Hematopoietic multipotent progenitor cell treated with erythropoietin and hydrocortisone succinate and interleukin-3 and kit ligand, for 8 days (in vitro differentiated cells): ENCODE measurements around the gene DBI.
"Not testable (repeated sequence)": the region's sequence is repeated elsewhere in the genome, so short reads cannot be mapped to it uniquely, and the experiment has no call there.

ENCODE experiments used
- DNase-seq: peaks from one replicate; pipeline ENCODE4 v3.0.0-alpha.2; 2015

DBI gene

DNA sequence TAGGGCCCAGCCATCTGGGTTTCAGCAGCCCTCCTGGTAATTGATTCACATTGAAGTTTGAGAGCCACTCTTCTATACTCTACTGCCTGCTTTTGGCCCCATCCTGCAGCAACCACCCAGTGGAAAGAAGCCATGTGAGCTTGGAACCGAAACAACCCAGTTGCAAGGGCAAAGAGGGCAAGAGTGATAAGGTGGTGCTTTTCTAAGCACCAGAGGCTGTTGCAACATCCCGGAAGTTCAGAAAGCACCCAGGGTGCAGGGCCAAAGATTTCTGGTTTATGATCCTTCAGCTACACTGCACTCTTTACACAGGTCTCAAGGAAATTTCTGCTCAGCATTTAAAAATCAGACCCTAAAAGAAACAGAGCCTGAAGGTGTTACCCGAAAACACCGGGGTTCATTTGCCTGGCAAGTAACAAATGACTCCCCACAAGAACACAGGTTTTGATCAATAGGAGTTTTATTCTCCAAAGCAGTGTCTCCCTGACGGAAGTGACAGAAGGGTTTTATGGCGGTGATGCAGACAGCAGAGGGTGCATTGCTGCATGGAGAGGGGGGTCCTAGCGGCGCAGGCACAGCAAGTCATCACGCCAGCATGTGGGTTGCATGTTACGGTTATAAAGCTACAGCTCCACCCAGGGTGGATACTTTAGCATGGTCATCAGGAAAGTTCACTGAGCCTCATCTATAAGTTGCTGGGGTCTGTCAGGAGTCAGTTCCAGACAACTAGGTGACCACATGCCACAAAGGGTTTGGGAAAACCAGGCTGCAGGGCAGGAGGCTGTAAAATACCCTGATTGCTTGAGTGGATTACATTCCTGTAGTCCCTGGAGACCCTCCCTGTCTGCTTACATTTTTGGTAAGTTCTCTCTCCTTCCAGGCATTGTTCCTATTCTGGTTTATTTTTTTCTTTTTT is 36.1 kb downstream of the DBI start:
- no peak for DNase-seq

GRCh38 chr2:119403618-119404017 is 36.8 kb downstream of the DBI start:
- DNase-seq: not testable (repeated sequence)

DNA sequence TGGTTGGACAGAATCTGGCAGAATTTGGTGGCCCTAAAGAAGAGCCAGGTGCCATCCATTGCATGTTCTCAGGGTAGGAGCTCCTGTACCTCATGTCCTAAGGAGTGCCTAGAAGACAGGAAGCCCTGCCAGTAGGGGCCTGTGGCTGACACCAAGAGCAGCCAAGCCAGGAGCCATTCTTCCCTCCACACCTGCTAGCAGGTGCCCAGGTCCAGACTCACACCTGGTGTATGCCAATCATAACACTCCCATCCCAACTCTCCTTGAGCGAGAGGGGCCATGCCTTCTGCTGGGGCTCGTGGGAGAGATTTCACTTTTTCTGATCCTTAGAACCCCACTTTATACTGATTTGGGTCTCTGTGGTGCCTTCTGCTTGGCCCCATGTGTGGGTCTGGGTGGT is 38.4 kb downstream of the DBI start:
- no peak for DNase-seq

DNA sequence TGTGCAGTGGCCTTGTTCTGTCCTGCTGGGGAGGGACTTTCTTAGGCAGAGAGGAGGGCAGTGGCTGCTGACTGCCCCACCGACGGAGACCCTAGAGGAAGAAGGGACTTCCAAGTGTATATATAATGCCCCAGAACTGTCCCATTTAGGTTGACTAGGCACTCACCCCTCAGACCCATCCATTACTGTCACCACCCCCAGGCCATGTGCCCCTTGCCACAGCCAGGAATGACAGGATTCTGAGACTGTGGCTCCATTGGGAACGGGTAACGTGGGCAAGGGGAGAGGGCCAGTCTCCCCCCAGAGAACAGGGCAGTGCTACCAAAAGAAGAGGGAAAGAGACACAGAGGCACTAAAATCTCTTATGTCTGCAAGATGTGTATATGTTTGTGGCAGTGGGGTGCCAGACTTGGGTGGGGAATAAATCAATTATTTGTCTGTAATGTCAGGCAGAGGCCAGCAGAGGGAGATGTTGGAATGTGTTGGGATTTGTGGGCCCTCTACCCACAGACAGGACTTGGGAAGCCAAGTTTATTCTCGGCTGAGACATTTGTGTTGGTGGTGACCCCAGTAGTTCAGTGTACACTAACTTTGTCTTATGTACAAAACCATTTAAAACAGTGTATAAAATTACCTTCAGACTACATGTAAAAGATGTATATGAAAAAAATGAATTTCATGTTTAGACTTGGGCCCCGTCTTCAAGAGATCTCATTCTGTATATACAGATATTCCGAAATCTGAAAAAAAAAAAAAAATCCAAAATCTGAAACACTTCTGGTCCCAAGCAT is 40.8 kb downstream of the DBI start:
- peak; percentile 72 for DNase-seq

DNA sequence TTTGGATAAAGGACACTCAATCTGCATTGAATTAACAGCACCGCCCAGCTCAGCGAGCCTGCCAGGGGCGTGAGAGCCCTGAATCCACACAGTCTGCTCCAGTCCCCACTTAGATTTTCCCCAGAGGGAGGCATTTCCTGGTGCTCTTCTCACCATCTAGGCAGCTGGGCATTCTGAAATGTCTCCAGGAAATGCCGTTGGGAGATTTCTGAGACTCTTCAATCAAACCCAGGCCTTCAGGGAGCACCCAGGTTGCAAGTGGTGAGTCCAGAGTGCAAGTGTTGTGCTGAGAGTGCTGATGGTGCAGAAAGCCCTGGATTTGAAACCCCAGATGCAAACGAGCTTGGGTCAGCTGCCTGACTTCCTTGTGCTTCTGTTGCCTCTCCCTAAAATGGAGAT is 41.4 kb downstream of the DBI start:
- no peak for DNase-seq

GRCh38 chr2:119409506-119409905 is 42.7 kb downstream of the DBI start:
- no peak for DNase-seq

DNA sequence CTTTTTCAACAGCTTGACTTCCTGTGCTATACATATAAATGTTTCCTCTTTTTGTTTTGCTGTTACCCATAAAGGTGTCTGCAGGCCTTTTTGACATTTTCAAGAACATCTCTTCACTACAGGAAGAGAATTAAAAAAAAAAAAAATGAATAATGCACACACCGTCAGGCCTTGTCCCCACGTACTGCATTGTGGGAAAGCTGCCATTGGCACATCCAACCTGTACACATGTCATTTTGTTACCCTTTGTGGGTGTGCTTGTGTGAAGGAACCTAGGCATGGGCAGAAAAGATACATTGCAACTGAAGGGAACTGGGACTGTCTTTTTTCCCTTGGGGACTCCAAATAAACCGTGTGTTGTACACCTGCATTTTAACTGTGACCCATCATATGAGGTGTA is 48.1 kb downstream of the DBI start:
- no peak for DNase-seq

- no peak for DNase-seq
Measured at GRCh38 chr2:119415630-119416029, 48.9 kb downstream of the DBI start.

DNA sequence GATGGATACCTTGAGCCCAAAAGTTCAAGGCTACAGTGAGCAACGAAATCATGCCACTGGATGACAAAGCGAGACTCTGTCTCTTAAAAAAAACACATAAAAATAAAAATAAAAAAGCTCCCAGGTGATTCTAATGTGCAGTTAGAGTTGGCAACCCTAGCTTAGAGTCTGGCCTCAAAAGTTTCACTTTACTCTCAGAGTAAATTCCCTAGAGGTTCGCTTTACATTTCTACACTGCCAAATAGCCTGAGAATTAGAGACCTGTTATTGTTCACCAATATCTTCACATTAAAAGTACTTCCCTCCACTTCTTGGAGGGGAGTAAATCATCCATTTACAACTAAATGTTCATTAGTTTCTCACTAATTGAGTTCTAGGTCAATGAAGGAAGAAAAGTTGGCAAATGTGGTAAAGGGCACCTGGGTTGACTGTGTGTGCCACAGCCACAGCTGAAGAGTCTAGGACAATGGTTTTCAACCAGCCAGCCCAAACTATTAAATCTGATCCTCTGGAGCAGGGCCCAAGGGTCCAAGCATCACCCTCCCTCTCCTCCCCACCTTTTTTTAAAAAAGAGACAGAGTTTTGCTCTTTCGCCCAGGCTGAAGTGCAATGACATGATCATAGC is 49.6 kb downstream of the DBI start:
- DNase-seq: no peak

GRCh38 chr2:119417908-119418307 is 51.1 kb downstream of the DBI start:
- DNase-seq: no peak

DNA sequence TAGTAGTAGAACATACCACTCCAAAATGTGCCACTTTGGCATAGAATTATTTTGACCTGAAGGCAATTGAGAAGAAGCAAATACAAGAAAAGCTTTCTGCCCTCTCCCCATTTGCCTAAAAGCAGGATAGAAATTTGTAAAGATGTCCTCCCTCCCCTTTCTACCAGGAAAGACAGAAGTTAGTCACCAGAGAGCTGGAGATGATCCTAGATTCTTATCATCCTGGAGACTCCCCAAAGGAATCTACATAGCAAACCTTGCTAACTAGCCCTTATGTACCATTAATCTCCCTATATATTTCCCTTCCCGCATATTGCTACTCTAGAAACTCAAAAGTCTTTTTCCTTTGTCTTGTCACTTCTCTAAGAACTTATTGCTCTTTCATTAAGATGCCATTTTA is 52.3 kb downstream of the DBI start:
- no peak for DNase-seq

DNA sequence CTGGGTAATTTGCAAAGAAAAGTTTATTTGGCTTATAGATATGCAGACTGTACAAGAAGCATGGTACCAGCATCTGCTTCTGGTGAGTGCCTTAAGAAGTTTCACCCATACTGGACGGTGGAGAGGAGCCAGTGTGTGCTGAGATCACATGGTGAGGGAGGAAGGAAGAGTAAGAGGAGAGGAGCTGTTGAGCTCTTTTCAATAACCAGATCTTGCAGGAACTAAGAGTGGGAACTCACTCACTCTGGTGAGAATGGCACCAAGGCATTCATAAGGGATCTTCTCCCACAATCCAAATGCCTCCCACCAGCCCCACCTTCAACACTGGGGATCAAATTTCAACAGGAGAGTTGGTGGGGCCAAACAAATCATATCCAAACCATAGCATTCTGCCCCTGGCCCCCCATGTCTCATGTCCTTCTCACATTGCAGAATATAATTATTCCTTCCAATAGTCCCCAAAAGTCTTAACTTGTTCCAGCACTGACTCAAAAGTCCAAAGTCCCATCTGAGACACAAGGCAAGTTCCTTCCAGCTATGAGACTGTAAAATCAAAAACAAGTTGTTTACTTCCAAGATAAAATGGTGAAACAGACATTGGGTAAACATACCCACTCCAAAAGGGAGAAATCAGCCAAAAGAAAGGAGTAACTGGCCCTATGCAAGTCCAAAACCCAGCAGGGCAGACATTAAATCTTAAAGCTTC is 53.2 kb downstream of the DBI start:
- no peak for DNase-seq

GRCh38 chr2:119421304-119421703 is 54.5 kb downstream of the DBI start:
- DNase-seq: no peak

GRCh38 chr2:119421741-119422140 is 55.0 kb downstream of the DBI start:
- no peak for DNase-seq
